Measurements from ENCODE around the gene CCNQ. TPM values are rescaled to one million over a fixed set of nuclear protein-coding genes. Genes with fewer than 3 reads are reported as not detected.
A peak's percentile ranks its signal among the peaks of the same experiment; 100 is the strongest.

CCNQ gene
- total and polyA plus RNA-seq, 2 donors (not counting 1 experiment from before 2014, with no cell fraction given): 19.9 to 28.2 TPM

DNA sequence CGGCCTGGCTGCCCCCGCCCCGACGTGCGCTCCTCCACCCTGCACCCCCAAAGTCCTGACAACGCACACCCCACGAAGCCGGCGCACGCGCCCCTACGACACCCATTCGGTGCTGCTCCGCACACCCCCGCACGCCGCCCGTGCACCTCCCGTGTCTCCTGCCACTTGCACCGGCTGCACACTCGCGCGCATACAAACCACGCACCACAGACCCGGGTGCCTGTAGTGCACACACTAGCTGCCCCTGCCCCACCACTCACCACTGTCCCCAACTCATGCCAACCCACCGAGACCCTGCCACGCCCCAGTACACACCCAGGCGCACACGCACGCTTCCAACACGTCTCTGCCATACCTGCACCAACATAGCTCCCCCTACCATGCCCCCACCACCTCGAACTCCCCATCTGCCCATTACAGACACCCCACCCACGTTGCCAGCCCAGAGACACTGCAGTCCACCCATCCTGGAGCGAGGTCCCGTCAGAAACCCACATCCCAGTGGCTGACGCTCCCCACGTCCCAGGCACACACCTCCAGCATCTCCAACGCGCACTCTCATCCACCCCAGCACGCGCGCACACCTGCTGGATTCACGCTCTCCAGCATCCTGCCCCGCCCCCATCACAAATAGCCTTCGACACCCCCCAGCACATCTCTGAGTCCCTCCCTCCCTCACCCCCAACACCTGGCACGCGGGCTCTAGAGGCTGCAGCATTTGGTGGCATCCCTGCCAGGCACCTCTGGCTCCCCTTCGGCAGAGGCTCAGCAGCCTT is 43.9 kb upstream of the CCNQ start:
- Histone ChIP-seq H3K27me3 (ENCODE audit: control insufficient read depth, insufficient read depth, low read length) (peaks cover 19% of the 10 kb centered on the region), H3K36me3 (ENCODE audit: control insufficient read depth, insufficient read depth, low read length) (no peaks in the 10 kb centered on the region), H3K9me3 (ENCODE audit: control insufficient read depth, insufficient read depth, low read depth, low read length) (no peaks in the 10 kb centered on the region), H3K4me1 (ENCODE audit: control insufficient read depth, extremely low read depth, insufficient read depth, low read length) (no peaks in the 10 kb centered on the region), H2AFZ (ENCODE audit: low read length) (no peak overlapping the region), H3K4me3 (replicated peaks in 1 of 4; ENCODE audit: control extremely low read depth in 1 of 4, insufficient read depth in 1 of 4, low read depth in 3 of 4, low read length in 4 of 4) (no peak overlapping the region), H4K20me1 (ENCODE audit: control insufficient read depth, extremely low read depth, insufficient read depth, low read length) (no peaks in the 10 kb centered on the region), H3K9ac (ENCODE audit: insufficient read depth, low read length) (no peak overlapping the region), H3K79me2 (ENCODE audit: control insufficient read depth, insufficient read depth, low read length) (no peaks in the 10 kb centered on the region), H3K27ac (ENCODE audit: insufficient read depth, low read length) (no peak overlapping the region), H3K4me2 (ENCODE audit: extremely low read depth, insufficient read depth, low read length) (no peak overlapping the region)
- TF ChIP-seq CTCF (conservative IDR thresholded peaks at IDR 0.05 in 1 of 2, IDR thresholded peaks at IDR 0.05 in 1 of 2; ENCODE audit: low read depth in 1 of 2, low read length in 2 of 2) (no peak), EZH2 (IDR thresholded peaks at IDR 0.05; ENCODE audit: low read length, missing control alignments) (peak; percentile 59)
- DNase-seq (ENCODE audit: low read depth in 2 of 2): no peak

DNA sequence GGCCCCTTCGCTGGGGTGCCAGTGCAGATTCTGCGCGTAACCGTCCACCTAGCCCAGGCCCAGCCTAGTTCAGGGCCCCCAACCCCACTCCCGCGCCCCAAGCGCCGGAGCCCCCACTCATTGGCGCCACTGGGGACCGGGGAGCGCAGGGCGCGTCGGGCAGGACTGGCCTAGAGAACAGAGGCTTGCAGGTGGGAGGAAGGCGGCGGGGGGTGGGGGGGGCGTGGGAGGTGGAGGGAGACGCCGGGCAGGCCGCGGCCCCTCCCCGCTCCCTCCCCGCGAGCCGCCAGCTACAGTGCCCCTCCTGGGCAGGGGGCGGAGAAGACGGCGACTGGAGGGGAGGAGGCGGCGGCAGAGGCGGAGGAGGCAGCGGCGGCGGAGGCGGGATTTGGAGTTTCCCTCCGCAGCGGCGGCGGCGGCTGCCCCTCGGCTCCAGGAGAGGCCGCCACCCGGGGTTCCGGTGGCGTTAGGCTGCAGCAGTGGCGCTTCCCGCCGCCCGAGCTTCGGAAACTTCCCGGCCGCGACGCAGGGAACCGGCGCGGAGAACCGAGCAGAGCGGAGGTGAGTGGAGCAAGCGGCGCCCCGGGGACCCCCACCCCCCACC is 43.2 kb upstream of the CCNQ start:
- Histone ChIP-seq H3K4me3 (replicated peaks in 1 of 4; ENCODE audit: control extremely low read depth in 1 of 4, insufficient read depth in 1 of 4, low read depth in 3 of 4, low read length in 4 of 4) (no peak overlapping the region), H3K79me2 (ENCODE audit: control insufficient read depth, insufficient read depth, low read length) (no peaks in the 10 kb centered on the region), H3K27me3 (ENCODE audit: control insufficient read depth, insufficient read depth, low read length) (peaks cover 19% of the 10 kb centered on the region), H3K4me2 (ENCODE audit: extremely low read depth, insufficient read depth, low read length) (no peak overlapping the region), H3K27ac (ENCODE audit: insufficient read depth, low read length) (no peak overlapping the region), H3K36me3 (ENCODE audit: control insufficient read depth, insufficient read depth, low read length) (no peaks in the 10 kb centered on the region), H3K9ac (ENCODE audit: insufficient read depth, low read length) (no peak overlapping the region), H3K9me3 (ENCODE audit: control insufficient read depth, insufficient read depth, low read depth, low read length) (no peaks in the 10 kb centered on the region), H3K4me1 (ENCODE audit: control insufficient read depth, extremely low read depth, insufficient read depth, low read length) (no peaks in the 10 kb centered on the region), H4K20me1 (ENCODE audit: control insufficient read depth, extremely low read depth, insufficient read depth, low read length) (no peaks in the 10 kb centered on the region), H2AFZ (ENCODE audit: low read length) (no peak overlapping the region)
- no peak for TF ChIP-seq CTCF (conservative IDR thresholded peaks at IDR 0.05 in 1 of 2, IDR thresholded peaks at IDR 0.05 in 1 of 2; ENCODE audit: low read depth in 1 of 2, low read length in 2 of 2)
- TF ChIP-seq EZH2 (IDR thresholded peaks at IDR 0.05; ENCODE audit: low read length, missing control alignments): no peak
- no peak for DNase-seq (ENCODE audit: low read depth in 2 of 2)

DNA sequence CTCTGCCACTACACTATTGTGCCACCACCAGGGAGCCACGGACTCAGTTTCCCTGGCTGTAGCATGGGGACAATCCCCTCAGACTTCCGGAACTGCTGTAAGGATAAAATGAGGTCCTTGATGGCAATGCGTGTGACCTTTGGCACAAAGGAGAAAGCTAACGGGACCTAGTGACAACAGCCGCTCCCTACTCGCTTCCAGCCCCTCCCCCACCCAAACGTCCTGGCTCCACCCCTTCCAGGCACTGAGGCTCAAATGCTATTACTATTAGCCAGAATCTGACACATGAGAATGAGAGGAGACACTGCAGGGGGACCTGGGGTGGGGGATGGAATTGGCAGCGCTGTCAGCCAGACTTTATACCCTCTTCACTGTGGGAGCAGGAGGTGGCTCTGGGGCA is 42.7 kb upstream of the CCNQ start:
- Histone ChIP-seq H3K4me3 (replicated peaks in 1 of 4; ENCODE audit: control extremely low read depth in 1 of 4, insufficient read depth in 1 of 4, low read depth in 3 of 4, low read length in 4 of 4) (no peak overlapping the region), H3K4me1 (ENCODE audit: control insufficient read depth, extremely low read depth, insufficient read depth, low read length) (no peaks in the 10 kb centered on the region), H3K36me3 (ENCODE audit: control insufficient read depth, insufficient read depth, low read length) (no peaks in the 10 kb centered on the region), H3K9me3 (ENCODE audit: control insufficient read depth, insufficient read depth, low read depth, low read length) (no peaks in the 10 kb centered on the region), H3K27ac (ENCODE audit: insufficient read depth, low read length) (no peak overlapping the region), H3K27me3 (ENCODE audit: control insufficient read depth, insufficient read depth, low read length) (peaks cover 18% of the 10 kb centered on the region), H3K9ac (ENCODE audit: insufficient read depth, low read length) (no peak overlapping the region), H3K4me2 (ENCODE audit: extremely low read depth, insufficient read depth, low read length) (no peak overlapping the region), H4K20me1 (ENCODE audit: control insufficient read depth, extremely low read depth, insufficient read depth, low read length) (no peaks in the 10 kb centered on the region), H2AFZ (ENCODE audit: low read length) (no peak overlapping the region), H3K79me2 (ENCODE audit: control insufficient read depth, insufficient read depth, low read length) (no peaks in the 10 kb centered on the region)
- DNase-seq (ENCODE audit: low read depth in 2 of 2): no peak
- TF ChIP-seq CTCF (conservative IDR thresholded peaks at IDR 0.05 in 1 of 2, IDR thresholded peaks at IDR 0.05 in 1 of 2; ENCODE audit: low read depth in 1 of 2, low read length in 2 of 2): no peak
- peak; percentile 28 for TF ChIP-seq EZH2 (IDR thresholded peaks at IDR 0.05; ENCODE audit: low read length, missing control alignments)
